NCI-H345 (cell line): ENCODE data around the gene PRKCH.
"Not testable (repeated sequence)": the region's sequence is repeated elsewhere in the genome, so short reads cannot be mapped to it uniquely, and the experiment has no call there.

Experiments used
- DNase-seq: peaks from one replicate; lab custom pipeline; 2025; lab: John Stamatoyannopoulos, UW

Gene PRKCH

DNA sequence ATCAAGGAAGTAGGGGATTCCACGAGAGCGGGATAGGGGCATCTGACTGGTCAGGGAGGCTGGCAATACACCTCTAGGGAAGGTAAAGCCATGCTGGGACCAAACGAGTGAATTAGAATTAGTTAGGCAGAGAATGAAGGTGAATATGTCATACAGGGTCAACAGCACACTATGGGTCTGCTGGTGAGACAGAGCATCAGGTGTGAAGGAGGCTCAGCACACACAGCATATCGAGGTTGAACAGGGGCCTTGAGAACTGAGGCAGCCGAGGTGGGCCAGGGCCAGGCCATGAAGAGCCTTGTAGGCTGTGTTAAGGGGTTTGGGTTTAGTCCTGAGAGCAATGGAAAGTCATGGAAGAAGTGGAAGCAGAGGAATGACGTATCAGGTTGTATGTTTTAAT lies 137.8 kb downstream of the PRKCH start:
- no peak for DNase-seq

DNA sequence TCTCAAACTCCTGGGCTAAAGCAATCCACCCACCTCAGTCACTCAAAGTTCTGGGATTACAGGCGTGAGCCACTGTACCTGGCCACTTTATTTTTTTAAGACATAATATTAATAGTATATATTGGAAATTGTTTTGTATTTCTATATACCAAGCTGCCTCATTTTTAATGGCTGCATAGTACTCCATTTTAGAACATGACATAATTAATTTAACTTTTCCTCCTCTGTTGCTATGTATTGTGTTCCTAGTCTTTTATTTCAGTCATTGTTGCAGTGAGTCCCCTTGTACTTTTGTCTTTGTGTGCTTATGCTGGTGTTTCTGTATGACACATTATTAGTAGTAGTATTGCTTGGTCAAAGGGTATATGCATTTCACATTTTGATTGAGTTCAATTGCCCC lies 138.7 kb downstream of the PRKCH start:
- no peak for DNase-seq

DNA sequence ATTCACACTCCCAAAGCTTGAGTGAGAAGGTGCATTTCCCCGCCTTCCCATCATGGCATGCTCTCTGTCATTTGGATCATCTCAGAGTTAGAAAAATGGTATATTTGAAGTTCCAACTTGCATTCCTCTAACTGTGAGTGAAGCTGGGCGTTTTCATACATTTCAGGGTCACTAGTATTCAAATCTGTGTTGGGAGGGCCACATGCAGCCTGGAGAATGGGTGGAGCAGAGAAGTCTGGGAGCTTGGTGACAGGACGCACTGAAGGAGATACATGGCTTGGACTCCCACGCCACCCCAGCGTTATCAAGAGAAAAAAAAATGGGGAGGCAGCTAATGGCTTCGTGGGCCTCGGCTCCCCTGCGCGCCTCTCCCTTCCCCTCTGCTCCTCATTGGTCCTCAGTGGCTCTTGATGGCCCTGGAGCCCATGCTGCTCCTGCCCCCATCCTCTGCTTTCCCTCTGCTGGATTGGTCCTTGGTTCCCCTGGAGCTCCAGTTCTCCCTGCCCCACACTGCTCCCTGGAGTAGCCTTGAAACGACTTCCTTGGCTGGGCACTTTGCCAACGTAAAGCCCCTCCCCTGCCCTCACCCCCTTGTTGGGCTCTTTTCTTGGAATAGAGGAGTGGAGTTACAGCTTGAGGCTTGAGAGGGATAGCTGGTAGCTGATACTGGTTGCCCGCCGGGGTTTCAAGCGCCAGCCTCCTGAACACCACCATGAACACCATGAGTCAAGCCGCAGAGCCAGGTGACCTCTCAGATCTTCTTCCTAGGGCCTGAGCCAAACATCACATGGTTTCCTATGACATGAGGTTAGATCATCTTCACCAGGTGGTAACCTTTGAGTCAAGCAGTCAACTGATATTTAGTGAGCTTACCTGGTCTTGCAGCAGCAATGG lies 139.6 kb downstream of the PRKCH start:
- DNase-seq: no peak

DNA sequence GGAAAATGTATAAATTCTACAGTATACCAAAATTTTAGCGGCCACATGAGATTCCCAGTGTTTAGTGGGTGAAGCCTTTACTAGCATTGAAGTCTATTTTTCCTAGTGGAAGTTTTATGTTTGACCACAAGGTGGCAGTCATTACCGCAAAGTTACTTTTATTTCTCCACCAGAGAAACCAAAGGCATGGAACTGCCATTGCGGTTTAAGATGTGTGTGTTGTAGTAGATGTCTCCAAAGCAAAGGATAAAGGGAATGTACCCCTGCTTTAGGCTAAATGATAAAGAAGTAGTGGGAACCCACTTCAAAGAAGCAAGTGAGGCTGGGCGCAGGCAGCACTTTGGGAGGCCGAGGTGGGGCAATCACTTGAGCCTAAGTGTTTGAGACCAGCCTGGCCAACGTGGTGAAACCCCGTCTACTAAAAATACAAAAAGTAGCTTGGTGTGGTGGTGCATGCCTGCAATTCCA lies 140.5 kb downstream of the PRKCH start:
- DNase-seq: peak; percentile 73

DNA sequence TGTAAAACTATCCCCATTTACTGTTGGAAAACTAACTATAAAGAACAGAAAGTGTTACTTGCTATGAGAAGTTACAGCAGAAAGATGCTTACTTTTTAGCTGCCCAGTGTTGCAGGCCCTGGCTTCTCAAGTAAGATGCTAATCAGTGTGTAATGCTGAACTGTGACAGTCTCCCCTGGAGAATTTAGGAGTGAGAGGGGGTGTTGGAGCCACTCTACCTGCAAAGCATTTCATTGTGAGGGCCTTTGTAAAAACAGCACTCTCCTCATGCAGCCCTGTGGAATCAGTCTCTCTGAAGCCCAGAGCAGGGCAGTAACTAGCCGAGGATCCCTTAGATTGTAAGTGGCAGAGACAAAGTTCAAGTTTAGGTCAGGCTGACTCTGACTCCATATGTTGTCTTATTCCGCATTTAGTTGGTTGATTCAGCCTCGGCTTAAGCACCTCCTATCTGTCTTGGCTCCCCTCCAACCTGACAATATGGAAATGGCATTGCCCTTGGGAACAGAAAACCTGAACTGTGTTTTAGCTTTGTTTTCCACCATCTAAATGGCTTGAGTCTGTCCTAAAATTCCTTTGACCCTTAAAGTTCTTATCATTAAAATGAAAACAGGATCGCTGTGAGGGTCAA lies 141.3 kb downstream of the PRKCH start:
- DNase-seq: peak; percentile 20

DNA sequence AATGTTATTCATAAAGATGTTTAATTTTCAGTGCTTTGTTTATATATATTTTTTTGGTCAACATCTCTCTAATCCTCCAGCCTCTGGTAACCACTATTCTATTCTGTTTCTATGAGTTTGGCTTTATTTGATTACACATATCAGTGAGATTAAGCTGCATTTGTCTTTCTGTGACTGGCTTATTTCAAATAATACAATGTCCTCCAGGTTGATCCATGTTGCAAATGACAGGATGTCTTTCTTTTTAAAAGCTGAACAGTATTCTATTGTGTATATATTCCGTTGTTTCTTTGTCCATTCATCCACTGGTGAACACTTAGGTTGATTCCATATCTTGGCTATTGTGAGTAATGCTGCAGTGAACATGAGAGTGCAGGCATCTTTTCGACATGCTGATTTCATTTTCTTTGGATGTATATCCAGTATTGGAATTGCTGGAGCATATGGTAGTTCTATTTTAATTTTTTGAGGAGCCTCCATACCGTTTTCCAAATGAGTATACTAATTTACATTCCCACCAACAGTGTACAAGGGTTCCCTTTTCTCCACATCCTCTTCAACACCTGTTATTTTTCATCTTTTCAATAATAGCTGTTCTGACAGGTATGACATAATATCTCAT lies 142.4 kb downstream of the PRKCH start:
- no peak for DNase-seq

DNA sequence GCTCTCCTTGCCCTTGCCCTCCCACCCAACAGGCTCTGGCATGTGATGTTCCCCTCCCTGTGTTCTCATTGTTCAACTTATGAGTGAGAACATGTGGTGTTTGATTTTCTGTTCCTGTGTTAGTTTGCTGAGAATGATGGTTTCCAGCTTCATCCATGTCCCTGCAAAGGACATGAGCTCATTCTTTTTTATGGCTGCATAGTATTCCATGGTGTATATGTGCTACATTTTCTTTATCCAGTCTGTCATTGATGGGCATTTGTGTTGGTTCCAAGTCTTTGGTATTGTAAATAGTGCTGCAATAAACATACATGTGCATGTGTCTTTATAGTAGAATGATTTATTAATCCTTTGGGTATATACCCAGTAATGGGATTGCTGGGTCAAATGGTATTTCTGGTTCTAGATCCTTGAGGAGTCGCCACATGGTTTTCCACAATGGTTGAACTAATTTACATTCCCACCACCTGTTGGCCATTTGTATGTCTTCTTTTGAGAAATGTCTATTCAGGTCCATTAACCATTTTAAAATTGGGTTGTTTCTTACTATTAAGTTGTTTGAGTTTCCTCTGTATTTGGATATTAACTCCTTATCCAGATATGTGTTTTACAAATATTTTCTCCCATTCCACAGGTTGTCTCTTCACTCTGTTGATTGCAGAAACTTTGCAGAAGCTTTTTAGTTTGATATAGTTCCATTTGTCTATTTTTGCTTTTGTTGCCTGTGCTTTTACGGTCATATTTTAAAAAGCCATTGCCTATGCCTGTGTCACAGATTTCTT lies 143.4 kb downstream of the PRKCH start:
- not testable (repeated sequence) for DNase-seq

DNA sequence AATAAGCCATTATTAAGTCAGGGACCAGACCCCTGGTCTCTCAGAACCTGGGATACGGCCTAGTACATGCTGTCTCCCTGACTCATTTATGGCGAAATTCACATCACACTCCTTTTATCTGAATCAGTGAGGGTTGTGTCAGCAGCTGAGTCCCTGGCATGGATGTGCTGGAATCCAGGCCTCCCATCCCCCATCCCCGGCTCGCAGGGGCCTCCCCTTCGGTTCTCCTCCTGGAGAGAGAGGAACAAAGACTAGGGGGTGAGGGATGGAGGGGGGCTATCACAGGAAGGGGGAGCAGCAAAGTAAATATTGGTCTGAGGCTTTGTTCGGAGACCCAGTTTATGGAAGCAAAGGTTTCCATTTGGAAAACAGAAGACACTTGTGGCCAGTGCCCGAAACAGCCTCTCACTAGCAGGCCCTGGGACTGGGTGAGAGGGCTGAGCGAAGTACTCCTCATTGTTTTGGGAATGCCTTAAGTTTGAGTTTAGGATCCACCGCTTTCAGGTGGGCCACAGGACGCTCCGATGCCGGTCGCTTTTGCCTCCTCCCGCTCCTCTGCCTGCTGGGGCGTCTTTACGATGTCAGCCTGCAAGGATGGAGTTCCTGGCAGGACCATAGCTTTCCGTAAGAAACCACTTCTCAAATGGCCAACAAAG lies 145.0 kb downstream of the PRKCH start:
- no peak for DNase-seq

DNA sequence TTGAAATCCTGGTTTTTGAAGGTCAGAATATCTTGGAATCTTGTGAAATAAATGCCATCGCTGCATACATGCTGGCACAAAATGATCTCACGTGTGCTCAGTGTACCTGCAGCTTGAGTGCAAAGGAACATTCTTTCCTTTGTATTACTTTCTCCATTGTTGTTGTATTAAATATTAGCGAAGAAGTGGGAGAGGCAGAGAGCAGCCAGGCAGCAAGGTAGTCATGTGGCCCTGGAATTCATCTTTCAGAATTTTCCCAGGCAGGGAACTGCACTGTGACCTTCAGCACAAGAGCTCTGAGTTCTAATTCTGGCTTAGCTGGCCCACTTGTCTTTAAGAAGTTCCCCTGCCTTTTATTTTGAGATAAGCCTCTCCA lies 145.5 kb downstream of the PRKCH start:
- no peak for DNase-seq

DNA sequence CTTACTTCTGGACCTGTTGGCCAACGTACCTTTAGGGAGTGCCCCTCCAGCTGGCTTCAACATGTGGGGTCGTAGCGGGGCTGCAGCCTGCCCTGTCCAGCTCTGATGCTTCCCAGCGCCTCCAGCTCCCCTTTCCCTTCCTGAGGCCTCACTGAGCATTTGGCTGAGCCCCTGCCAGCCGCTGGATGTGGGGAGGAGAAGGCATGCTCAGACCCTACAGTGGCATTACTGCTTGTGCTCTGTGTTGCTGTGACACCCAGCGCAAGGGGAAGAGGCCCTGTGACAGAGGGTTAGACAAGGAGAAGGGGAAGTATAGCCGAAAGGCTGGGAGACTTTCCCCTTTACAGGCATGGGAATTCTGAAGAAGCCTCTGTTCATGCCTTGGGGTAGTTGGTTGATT lies 145.9 kb downstream of the PRKCH start:
- DNase-seq: no peak

DNA sequence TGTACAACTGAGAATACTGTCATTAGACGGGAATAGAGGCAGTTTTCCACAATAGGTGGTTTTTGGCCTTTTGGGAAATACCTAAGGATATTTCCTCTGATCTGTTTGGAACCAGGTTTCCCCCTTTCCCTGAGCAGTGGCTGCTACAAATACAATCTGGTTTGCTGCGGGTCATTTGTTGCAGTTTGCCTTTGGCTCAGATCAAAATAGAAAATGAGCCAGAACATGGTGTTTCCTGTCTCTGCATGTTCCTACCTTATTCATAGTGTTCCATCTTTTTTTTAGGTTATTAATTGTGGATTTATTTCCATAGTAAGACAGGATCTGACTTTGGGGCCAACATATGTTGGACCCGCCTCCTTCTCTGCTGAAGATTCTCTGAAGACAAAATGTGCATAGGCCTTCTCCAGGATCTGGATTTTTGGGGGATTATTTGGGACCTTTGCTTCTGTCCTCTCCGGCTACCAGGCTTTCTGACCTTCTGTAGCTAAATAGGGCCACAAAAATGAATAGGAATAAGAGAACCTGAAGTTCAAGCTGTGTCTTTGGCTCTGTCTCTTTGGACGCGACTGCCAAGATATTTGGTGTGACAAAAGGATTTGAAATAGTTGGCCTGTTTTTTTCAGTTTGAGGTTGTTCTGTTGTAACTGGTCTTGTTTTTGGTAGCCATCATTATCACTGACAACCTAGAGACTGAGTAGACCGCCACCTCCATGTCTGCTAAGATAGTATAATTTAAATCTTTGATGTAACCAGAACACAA lies 146.9 kb downstream of the PRKCH start:
- no peak for DNase-seq

DNA sequence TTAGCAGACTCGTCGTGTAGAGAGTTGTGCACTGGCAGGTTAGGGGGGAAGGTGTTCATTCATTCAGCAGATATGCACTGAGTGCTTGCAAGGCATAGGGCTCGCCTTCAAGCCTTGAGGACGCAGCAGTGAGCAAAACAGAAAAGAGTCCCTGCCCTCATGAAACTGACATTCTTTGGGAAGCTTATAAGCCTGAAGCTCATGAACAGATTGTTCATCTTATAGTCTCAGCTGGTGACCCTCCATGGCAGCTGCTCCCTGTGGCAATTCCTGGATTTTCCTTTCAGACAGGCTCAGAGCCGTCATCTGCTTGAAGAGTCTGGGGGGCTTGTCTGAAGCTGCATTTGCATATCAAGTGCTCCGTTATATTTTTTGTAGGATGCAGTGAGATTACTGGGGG lies 148.4 kb downstream of the PRKCH start:
- DNase-seq: no peak

DNA sequence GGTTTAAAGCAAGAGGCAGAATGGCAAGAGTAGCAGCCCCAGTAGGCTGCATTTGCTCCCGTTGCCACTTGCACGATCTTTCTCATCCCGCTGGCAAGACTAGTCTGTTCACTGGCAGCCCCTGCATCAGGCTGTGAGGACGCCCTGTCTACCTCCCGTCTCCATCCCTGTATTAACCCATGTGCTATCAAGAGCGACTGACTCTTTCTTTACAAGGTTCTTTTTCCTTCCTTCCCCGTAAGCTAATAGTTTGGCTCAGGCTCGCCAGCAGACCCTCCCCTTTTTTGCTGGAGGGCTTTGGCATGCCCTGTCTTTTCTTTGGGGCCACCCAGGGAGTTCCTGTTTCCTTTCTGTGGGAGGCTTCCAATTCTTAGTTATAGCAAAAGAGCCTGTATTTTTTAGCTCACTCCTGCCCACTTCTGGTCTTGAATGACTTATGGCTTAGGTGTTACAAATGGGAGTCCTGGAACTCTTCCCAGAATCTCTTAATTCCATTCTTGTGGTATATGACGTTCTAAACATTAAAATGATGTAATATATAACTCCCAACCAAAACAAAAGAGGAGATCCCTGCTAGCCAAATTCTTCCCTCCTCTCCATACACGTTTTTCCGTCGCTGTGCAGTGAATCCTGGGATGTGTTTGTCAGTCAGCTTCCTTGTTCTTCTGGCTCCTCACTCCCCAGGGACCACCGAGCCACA lies 149.0 kb downstream of the PRKCH start:
- DNase-seq: peak; percentile 17

DNA sequence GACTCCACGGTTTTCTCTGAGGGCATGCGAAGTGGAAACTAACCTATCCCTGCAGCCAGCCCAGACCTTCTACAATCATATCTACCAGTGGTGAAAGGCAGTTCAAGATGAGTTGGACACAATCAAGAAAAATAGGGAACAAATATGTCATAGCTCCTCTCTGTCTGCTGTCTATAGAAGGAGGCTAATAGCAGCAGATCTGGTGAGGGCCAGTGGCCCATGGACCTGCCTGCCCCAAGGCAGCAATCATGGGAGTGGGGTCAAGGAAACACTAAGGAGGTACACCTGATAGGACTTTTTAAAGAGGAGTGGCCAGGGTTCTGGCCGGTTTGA lies 149.5 kb downstream of the PRKCH start:
- DNase-seq: no peak

DNA sequence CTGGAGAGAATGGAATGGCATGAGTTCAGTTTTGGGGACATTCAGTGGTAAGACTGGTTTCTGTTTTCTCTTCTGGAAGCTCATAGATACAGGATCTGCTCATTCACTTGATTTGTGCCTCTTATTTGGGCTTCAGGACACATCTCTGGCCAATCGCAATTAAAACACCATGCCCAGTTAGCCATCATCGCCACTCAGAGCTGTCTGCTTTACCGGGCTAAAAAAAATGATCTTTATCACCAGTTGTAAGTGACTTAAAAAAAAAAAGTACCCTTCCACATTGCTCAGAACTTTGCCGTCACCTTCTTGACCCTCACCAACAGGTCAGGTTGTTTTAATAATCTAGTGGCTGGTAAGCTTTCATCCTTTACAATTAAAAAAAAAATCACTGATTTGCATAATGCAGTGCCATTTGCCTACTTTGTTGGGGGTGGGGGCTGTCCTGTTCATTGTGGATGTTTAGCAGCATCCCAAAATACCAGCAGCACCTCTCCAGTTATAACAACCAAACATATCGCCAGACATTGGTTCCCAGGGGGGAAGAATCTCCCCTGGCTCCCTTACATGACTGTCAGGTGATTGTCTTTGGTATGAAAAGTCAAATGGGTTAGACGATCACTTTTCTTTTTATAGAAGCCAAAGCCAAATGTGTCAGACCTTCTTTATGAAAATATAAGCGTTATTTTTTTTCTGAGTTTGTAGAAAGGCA lies 150.1 kb downstream of the PRKCH start:
- no peak for DNase-seq

DNA sequence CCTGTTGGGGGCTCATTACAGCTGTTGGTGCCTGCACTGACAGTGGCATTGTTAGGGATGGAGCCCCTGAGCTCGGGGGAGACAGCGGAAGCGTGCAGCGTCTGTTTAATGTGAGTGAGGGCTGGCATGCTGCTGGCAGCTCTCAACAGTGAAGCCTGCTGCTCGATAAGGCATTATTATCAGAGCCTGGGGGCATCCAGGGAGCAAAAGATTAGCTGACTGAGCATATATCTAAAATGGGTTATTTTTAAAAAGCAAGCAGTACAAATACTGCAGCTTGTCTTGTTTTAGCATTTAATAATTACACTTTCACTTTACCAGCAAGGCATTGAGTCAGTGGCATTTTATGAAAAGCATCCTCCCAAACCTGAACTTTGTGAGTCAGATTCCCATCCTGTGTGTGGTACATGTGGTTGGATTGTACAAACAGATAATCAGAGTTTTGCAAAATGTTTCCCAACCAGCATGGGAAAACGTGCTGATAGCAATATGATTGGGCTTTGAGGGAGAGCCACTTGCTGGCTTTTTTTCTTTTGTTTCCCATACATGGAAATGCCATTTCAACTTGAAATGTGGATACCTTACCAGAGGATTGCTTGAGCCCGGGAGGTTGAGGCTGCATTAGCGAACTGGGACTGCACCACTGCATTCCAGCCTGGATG lies 150.8 kb downstream of the PRKCH start:
- DNase-seq: no peak

DNA sequence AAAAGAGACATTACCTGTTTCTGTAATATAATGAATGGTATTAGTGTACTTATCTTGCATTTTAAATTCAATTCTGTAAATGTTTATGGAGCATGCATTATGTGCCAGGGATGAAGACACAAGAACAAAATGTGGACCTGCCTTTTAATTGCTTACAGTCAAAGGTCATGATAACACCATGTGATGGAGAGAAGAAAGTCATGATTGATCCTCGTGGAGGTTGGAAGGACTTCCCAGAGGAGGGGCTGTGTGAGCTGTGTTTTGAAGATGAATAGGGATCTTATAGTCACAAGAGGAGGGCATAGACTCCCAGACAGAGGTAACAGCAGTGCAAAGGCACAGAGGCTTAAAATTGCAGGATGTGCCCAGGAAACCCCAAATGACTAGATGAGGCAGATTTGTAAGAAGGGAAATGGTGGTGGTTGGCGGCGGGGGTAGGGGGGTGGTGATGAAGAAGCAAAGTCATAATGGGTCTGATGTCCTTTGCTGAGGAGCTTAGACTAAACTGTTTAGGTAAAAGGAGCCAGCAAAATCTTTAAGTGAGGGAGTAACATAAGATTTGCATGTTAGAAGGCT lies 151.5 kb downstream of the PRKCH start:
- no peak for DNase-seq

DNA sequence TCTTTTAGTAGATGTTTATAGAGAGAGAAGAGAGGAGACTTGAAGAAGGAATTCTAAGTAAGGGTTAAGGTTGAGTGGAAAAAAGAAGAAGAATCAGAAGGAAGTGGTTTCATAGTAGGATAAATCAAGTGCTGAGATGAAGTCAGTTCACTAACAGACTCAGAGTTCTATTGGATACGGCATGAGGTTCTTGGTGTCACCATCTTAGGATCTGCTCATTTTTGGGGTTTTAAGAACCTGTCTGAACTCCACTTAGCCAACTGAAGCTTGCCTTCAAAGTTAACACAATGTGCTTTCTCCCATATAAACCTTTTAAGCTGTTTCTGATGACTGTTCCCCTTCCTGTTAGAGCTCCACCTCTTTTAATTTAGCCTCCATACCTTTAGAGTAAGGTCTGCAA lies 152.6 kb downstream of the PRKCH start:
- no peak for DNase-seq

DNA sequence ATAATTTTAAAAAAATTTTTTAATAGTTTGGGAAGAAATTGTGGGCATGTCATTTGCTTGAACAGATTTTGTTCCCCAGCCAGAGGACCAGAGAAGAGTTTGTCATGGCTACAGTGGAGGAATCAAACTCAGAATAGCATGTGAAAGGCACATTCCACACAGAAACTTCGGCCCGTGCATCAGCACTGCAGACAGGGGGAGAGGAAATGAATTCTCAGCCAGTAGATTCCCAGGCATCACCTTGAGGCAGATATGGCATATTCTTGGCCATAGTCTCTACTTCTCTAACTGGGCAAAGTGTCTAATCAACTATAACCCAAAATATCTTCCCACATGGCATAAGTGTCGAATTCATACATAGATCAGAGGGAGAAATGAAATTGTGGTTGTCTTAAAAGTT lies 153.3 kb downstream of the PRKCH start:
- no peak for DNase-seq
